Measurements from ENCODE around the gene PRSS35.
A peak's percentile ranks its signal among the peaks of the same experiment; 100 is the strongest.
"Not testable (repeated sequence)": the region's sequence is repeated elsewhere in the genome, so short reads cannot be mapped to it uniquely, and the experiment has no call there.

PRSS35 gene

GRCh38 chr6:83511901-83512681, at the start of gene PRSS35:
Gene PRSS35, plus strand, starts transcription at chr6:83512534. Its CDS starts 10,908 bp downstream, at chr6:83523442.
- peak; percentile 33 for DNase-seq (ENCODE audit: low read depth)

GRCh38 chr6:83463886-83464285, 48.4 kb upstream of the PRSS35 start:
- peak; percentile 63 for DNase-seq (ENCODE audit: low read depth)

- no peak for DNase-seq (ENCODE audit: low read depth)
These were observed 47.8 kb upstream of the PRSS35 start for GRCh38 chr6:83464381-83465140.

GRCh38 chr6:83466328-83466727, 46.0 kb upstream of the PRSS35 start:
- no peak for DNase-seq (ENCODE audit: low read depth)

- no peak for DNase-seq (ENCODE audit: low read depth)
These were observed 44.7 kb upstream of the PRSS35 start for GRCh38 chr6:83467620-83468036.

- no peak for DNase-seq (ENCODE audit: low read depth)
These were observed 42.3 kb upstream of the PRSS35 start for GRCh38 chr6:83470001-83470400.

GRCh38 chr6:83470587-83470986, 41.7 kb upstream of the PRSS35 start:
- DNase-seq (ENCODE audit: low read depth): no peak

- DNase-seq (ENCODE audit: low read depth): no peak
These were observed 39.6 kb upstream of the PRSS35 start for GRCh38 chr6:83472767-83473166.

GRCh38 chr6:83474309-83474708, 38.0 kb upstream of the PRSS35 start:
- peak; percentile 11 for DNase-seq (ENCODE audit: low read depth)

- DNase-seq (ENCODE audit: low read depth): no peak
These were observed 35.4 kb upstream of the PRSS35 start for GRCh38 chr6:83476971-83477370.

- DNase-seq (ENCODE audit: low read depth): no peak
These were observed 32.9 kb upstream of the PRSS35 start for GRCh38 chr6:83479389-83479788.

GRCh38 chr6:83480470-83480869, 31.9 kb upstream of the PRSS35 start:
- no peak for DNase-seq (ENCODE audit: low read depth)

GRCh38 chr6:83481938-83482337, 30.4 kb upstream of the PRSS35 start:
- not testable (repeated sequence) for DNase-seq (ENCODE audit: low read depth)

GRCh38 chr6:83488448-83488847, 23.9 kb upstream of the PRSS35 start:
- no peak for DNase-seq (ENCODE audit: low read depth)

GRCh38 chr6:83488861-83489260, 23.5 kb upstream of the PRSS35 start:
- no peak for DNase-seq (ENCODE audit: low read depth)

GRCh38 chr6:83490217-83490807, 22.0 kb upstream of the PRSS35 start:
- no peak for DNase-seq (ENCODE audit: low read depth)

- DNase-seq (ENCODE audit: low read depth): no peak
These were observed 7.0 kb upstream of the PRSS35 start for GRCh38 chr6:83505356-83505755.

GRCh38 chr6:83509441-83509840, 2.9 kb upstream of the PRSS35 start:
- no peak for DNase-seq (ENCODE audit: low read depth)

GRCh38 chr6:83510791-83511190, 1.5 kb upstream of the PRSS35 start:
- DNase-seq (ENCODE audit: low read depth): no peak

GRCh38 chr6:83511266-83511665, 1.1 kb upstream of the PRSS35 start:
- DNase-seq (ENCODE audit: low read depth): no peak

GRCh38 chr6:83514466-83514865, 2.1 kb downstream of the PRSS35 start:
- no peak for DNase-seq (ENCODE audit: low read depth)

- DNase-seq (ENCODE audit: low read depth): peak; percentile 52
These were observed 2.6 kb downstream of the PRSS35 start for GRCh38 chr6:83514866-83515466.

- no peak for DNase-seq (ENCODE audit: low read depth)
These were observed 5.2 kb downstream of the PRSS35 start for GRCh38 chr6:83517500-83517899.
